ENCODE measurements around the gene NFATC2.
"Not testable (repeated sequence)": the region's sequence is repeated elsewhere in the genome, so short reads cannot be mapped to it uniquely, and the experiment has no call there.

The NFATC2 gene

DNA sequence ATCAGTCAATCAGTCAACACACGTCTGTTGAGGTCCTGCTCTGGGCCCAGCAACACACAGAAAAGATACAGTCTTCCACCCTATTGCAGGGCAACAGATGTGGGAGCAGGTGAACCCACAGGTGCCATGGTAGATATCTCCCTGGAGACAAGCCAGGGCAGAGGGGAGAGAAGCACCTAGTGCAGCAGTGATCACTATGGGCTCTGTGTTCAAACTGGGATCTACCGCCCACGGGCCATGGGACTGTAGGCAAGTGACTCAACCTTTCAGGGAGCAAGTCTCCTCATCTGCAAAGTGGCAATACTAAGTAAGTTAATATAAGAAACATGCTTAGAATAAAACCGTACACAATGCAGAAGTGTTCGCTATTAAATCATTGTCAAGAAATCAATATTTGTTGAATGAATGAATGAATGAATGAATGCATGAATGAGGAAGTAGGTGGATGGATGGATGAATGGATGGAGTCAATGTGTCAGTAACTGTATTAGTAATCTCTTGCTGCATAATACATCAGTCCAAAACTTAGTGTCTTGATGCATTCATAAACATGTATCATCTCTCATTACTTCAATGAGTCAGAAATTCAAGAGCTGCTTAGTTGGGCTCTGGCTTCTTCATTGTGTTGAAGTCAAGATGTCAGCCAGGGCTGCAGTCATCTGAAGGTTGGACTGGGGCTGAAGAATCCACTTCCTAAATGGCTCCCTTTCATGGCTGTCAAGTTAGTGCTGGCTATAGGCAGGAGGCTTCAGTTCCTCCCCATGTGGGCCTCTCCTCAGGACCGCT lies 31.9 kb upstream of the NFATC2 start:
- H3K36me3 ChIP-seq (ENCODE audit: insufficient read depth, low read length) = no peaks in the 10 kb centered on the region
- H3K9ac ChIP-seq (ENCODE audit: low read depth, low read length) = no peak overlapping the region
- no peaks in the 10 kb centered on the region for H3K4me1 ChIP-seq (ENCODE audit: insufficient read depth, low read length)
- H3K9me3 ChIP-seq (ENCODE audit: control insufficient read depth, insufficient read depth, low read length) = no peaks in the 10 kb centered on the region

DNA sequence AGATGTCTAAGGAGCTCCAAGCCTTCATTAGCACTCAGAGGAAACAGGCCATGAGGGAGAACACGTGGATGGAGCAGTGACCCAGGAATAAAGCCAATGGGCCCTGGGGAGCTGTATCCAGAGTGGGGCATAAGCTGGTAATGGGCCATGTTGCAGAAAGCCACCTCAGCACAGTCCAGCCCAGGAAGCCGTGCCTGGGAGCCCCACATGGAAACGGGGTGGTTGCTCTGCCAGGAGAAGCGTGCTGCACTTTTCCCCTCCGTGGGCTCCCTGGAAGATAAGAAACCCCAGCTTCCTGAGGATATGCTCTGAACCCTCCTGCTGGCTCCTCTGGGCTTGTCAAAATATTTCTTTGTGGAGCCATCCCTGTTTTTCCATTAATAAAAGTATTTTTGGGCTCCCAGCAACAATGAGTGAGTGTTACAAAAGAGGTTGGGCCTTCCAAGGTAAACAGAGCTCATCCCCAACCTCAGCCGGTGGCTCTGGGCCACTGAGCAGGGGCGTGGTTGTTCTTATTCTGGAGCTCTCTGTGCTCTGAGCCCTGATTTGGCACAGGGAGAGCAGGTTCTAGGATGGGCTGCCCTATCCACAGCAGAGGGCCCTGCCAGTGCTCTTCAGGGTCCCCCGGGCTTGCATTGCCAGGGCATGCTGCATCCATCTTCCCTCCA lies 31.2 kb upstream of the NFATC2 start:
- Histone ChIP-seq H3K36me3 (ENCODE audit: insufficient read depth, low read length) (no peaks in the 10 kb centered on the region), H3K9me3 (ENCODE audit: control insufficient read depth, insufficient read depth, low read length) (no peaks in the 10 kb centered on the region), H3K4me1 (ENCODE audit: insufficient read depth, low read length) (no peaks in the 10 kb centered on the region), H3K9ac (ENCODE audit: low read depth, low read length) (no peak overlapping the region)

DNA sequence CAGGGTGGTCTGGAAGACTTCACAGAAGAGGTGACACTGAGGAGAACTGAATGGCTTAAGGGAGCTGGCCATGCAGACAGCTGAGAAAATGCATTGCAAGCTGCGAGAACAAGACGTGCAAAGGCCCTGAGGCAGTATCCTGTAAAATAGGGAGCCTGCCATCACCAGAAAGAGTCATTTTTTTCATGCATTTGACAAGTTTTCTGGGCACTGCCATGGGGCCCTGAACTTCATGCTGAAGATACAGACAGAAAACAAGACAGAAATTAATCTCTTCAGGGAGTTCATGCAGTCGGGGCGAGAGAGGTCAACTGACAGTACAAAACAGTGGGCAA lies 28.9 kb upstream of the NFATC2 start:
- H3K9ac ChIP-seq (ENCODE audit: low read depth, low read length) = no peak overlapping the region
- no peaks in the 10 kb centered on the region for H3K9me3 ChIP-seq (ENCODE audit: control insufficient read depth, insufficient read depth, low read length)
- H3K4me1 ChIP-seq (ENCODE audit: insufficient read depth, low read length) = no peaks in the 10 kb centered on the region
- no peaks in the 10 kb centered on the region for H3K36me3 ChIP-seq (ENCODE audit: insufficient read depth, low read length)

DNA sequence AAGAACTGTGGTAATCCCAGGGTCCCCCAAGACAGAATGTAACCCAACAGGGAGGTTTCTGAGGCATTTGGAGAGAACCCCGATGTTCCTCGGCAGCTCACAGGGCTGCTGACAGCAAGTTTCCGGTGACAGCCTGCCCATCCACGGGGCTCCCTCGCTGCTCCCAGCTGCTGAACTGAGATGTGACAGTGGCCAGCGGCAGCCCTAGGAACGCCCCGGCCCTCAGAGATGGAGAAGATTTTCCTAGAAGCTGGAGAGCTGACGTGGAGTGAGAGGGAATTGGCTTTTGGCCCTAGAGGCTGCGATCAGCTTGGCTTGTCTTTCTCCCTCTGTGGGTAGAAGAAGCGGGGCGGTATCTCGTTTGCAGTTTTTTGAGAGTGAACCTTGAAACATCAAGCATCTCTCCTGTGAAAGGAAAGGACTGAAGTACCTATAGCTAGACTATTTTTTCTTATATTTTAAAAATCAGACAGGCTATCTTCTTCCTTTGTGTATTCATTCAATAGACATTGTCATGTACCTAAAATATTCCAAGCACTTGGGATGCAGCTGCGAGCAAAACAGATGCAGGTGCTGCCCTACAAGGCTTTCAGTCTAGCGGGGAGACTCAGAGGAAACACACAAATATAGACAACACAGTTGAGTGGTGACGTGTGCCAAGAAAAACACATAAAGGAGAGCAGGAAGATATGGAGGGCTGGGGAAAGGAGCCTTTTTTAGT lies 28.4 kb upstream of the NFATC2 start:
- H3K9me3 ChIP-seq (ENCODE audit: control insufficient read depth, insufficient read depth, low read length) = no peaks in the 10 kb centered on the region
- no peak overlapping the region for H3K9ac ChIP-seq (ENCODE audit: low read depth, low read length)
- no peaks in the 10 kb centered on the region for H3K4me1 ChIP-seq (ENCODE audit: insufficient read depth, low read length)
- H3K36me3 ChIP-seq (ENCODE audit: insufficient read depth, low read length) = no peaks in the 10 kb centered on the region

DNA sequence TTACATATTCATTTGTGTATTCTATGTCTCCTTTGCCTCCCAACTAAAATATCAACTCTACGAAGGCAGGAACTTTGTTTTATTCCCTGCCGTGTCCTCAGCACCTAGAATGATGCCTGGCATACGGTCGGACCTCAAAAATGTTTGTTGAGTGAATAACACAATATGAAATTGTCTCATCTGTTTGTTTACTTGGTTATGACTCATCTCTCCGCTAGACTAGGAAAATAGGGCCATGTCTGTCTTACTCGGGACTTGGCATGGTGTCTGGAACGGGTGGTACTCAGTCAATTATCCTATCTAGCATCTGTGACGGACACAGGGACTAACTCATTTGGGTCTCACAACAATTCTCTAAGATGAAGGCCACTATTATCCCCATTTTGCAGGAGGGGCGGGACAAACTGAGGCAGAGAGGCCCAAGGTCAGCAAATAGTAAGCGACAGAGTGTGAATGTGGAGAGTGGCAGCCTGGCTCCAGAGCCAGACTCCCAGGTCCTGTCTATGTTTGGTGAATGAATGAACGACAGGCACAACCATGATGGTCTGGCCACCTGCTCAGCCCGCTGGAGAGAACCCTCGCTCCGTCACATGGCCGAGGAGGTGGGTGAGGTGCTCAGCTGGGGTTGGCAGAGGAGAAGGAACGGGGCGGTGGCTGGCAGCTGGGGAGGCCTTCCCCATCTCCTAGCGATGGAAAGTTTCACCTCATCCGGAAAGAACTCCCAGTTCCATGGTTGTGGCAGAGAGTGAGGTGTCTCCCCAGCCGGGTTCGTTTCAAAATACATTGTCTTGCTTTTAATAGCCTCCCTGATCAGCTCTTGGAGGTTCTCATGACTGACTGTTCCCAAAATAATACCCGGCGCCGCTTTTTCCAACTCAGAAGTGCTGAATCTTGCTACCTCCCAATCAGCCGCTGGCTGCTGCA lies 27.6 kb upstream of the NFATC2 start:
- H3K9me3 ChIP-seq (ENCODE audit: control insufficient read depth, insufficient read depth, low read length) = no peaks in the 10 kb centered on the region
- H3K4me1 ChIP-seq (ENCODE audit: insufficient read depth, low read length) = no peaks in the 10 kb centered on the region
- no peak overlapping the region for H3K9ac ChIP-seq (ENCODE audit: low read depth, low read length)
- H3K36me3 ChIP-seq (ENCODE audit: insufficient read depth, low read length) = no peaks in the 10 kb centered on the region

DNA sequence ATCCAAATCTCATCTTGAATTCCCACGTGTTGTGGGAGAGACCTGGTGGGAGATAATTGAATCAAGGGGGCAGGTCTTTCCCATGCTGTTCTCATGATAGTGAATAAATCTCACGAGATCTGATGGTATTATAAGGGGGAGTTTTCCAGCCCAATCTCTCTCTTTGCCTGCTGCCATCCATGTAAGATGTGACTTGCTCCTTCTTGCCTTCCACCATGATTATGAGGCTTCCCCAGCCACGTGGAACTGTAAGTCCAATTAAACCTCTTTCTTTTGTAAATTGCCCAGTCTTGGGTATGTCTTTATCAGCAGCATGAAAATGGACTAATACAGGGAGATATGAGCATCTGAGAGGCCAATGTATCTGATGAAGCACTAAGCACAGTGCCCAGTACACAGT lies 26.0 kb upstream of the NFATC2 start:
- not testable (repeated sequence) for H3K36me3 ChIP-seq (ENCODE audit: insufficient read depth, low read length); H3K4me1 ChIP-seq (ENCODE audit: insufficient read depth, low read length); H3K9me3 ChIP-seq (ENCODE audit: control insufficient read depth, insufficient read depth, low read length); H3K9ac ChIP-seq (ENCODE audit: low read depth, low read length)

DNA sequence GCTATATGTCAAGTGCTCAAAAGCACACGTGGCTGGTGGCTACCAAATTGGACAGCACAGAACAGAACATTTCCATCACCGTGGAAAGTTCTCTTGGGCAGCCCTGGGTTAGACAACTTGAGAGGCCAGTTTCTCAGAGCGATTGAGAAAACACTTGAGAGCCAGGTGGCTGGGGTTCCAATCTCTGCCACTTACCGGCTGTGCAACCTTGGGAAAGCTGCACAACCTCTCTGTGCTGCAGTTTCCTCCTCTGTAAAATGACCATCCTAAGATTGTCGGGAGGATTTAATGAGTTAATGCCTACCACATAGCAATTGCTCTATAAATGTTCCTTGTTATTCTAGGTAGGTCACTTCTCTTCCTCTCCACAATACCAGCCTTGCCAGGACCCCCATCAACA lies 25.1 kb upstream of the NFATC2 start:
- Histone ChIP-seq H3K9ac (ENCODE audit: low read depth, low read length) (no peak overlapping the region), H3K36me3 (ENCODE audit: insufficient read depth, low read length) (no peaks in the 10 kb centered on the region), H3K4me1 (ENCODE audit: insufficient read depth, low read length) (peaks cover 6% of the 10 kb centered on the region; the same call in 1 of the 2 replicates), H3K9me3 (ENCODE audit: control insufficient read depth, insufficient read depth, low read length) (no peaks in the 10 kb centered on the region)

DNA sequence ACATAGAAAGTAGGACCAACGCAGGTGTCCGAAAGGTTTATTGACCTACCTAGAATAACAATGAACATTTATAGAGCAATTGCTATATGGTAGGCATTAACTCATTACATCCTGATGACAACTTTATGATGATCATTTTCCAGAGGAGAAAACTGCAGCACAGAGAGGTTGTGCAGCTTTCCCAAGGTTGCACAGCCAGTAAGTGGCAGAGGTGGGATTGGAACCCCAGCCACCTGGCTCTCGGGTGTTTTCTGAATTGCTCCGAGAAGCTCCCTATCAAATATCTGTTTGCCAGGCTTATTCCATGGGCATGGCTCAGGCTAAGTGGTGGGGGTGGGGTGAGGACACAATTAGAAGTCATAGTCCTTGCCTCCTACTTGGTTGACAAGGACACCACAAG lies 24.1 kb upstream of the NFATC2 start:
- Histone ChIP-seq H3K36me3 (ENCODE audit: insufficient read depth, low read length) (no peaks in the 10 kb centered on the region), H3K9ac (ENCODE audit: low read depth, low read length) (no peak overlapping the region), H3K9me3 (ENCODE audit: control insufficient read depth, insufficient read depth, low read length) (no peaks in the 10 kb centered on the region), H3K4me1 (ENCODE audit: insufficient read depth, low read length) (peaks cover 6% of the 10 kb centered on the region; the same call in 1 of the 2 replicates)

DNA sequence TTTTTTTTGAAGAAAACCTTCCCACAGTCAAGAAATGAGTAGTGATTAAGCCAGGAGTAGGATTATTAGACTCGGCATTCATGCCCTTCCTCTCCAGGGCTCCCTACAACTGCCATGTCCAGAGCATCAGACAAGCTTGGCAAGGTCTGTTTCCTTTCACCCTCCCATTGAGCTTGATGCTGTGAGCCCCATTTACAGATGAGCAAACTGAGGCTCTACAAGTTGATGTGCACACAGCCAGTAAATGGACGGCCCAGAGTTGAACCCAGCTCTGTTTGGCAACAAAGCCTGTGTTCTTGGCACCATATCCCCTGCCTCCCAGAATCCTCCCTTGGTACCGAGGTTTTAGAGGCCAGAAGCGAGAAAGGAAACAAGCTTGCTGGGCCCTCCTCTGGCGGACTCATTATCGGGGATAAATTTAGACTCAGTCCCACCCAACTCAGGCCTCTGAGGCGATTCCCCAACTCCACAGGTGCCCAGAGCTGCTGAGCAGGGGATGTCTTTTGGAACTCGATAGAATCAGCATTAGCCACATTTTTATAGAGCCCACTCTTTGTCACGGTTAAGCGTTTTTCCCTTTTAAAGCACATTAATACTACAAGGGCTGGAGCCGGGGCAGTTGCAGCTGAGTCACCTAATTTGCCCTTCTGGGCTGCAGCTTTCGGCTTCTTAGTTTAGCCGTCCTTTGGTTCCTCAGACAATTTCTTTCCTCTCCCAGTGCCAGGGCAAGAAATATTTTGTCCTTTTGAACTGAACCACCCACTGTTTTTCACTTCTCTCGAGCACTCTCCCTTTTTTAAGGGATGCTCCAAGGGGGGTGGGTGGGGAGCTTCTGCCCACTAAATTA lies 23.0 kb upstream of the NFATC2 start:
- Histone ChIP-seq H3K4me1 (ENCODE audit: insufficient read depth, low read length) (peaks cover 8% of the 10 kb centered on the region; the same call in 1 of the 2 replicates), H3K9me3 (ENCODE audit: control insufficient read depth, insufficient read depth, low read length) (no peaks in the 10 kb centered on the region)

DNA sequence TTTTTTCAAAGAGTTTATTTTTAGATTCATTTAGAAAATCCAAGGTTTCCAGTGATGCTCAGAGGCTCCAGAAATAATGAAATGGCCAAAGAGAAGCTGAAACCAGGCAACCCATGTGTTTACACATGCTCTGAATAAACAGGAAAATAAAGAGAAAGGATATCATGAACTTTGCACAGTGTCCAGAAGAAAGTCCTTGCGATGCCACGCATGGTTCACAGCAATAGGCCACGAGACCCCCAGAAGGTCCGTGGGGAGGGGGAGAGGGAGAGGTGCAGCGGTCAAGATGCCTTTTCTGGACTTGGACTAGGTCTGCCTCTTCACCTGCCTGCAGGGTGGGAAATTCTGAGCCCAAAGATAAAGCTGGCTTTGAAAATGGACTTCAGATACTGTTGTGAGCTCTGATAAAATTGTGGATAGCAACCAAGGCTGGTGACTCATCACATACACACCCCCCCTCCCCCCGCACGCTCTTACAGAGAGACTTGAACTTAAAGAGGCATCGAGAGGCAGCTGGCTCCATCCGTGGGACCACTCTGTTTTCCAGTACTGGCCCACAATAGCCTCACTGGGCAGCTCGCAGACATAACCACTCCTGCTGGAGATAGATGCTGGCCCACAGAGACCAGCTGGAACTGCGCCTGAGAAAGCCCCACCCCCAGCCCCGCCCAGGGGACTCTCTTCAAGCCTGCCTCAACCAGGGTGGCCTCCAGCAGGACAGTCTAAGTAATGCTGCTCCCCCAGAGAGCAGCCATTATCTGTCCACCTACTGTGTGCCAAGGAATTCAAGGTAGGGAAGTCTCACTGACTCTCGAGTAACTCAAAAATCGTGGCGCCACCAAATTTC lies 21.2 kb upstream of the NFATC2 start:
- no peak overlapping the region; the same call in 1 of the 2 replicates for H3K9ac ChIP-seq (ENCODE audit: low read depth, low read length)
- no peaks in the 10 kb centered on the region for H3K9me3 ChIP-seq (ENCODE audit: control insufficient read depth, insufficient read depth, low read length)
- H3K4me1 ChIP-seq (ENCODE audit: insufficient read depth, low read length) = peaks cover 9% of the 10 kb centered on the region; the same call in 1 of the 2 replicates
- H3K36me3 ChIP-seq (ENCODE audit: insufficient read depth, low read length) = no peaks in the 10 kb centered on the region

More for the DNA sequence above, 23.0 kb upstream of the NFATC2 start:
- Histone ChIP-seq H3K9ac (ENCODE audit: low read depth, low read length) (no peak overlapping the region), H3K36me3 (ENCODE audit: insufficient read depth, low read length) (no peaks in the 10 kb centered on the region)

DNA sequence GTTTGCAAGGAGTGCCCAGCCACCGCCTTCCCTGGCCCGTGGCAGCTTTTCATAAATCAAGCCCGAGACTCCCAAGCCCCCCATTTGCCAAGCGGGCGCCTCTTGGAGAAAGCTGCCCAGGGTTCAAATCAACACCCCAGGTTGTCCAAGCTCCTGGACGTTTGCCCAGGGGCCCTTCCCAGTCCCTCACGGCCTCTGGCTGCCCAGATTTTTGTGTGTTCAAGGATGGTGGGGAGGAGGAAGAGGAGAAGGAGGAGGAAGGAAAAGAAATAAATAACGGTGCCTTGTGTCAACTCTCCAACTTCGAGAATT lies 20.6 kb upstream of the NFATC2 start:
- Histone ChIP-seq H3K4me1 (ENCODE audit: insufficient read depth, low read length) (peaks cover 9% of the 10 kb centered on the region; the same call in 1 of the 2 replicates), H3K9ac (ENCODE audit: low read depth, low read length) (peak overlapping the region; percentile 55; the same call in 1 of the 2 replicates), H3K36me3 (ENCODE audit: insufficient read depth, low read length) (no peaks in the 10 kb centered on the region), H3K9me3 (ENCODE audit: control insufficient read depth, insufficient read depth, low read length) (no peaks in the 10 kb centered on the region)

DNA sequence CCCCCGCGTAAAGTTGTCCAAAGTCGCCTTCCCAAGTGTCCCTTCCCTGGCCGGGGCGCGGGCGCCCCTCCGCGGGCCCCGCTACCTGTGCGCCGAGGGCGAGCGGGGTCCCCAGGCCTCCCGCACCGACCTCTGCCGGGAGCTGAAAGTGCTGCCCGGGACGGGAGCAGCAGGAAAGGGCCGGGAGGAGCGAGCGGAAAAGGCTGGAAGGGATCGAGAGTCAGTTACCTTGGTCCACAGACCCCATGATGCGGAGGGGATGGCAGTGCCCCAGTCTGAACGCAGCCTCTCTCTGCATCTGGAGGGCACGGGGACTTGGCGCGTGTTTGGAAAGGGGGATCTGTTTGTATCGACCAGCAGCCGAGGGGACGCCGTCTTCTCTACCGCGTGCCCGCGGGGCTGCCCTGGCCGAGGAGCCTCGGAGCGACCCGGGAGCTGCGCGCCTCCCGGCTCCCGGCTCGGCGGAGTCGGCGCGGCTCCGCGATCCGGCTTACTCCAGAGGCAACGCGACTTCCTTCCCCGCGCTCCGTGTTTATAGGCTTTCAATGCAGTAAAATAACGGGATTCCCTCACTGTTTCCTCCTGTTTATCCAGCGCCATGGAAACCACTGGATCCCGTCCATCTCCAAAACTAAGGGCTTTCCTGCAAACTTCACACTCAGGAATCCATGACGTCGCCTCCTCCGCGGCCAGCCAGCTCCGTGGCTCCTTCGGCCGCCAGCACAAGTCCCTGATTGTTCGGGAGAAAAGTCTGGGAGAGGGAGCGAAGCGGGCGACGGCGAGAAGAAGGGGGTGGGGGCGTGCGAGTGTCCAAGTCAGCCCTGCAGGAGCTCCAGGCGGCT lies 20.0 kb upstream of the NFATC2 start:
- peak overlapping the region; percentile 55 for H3K9ac ChIP-seq (ENCODE audit: low read depth, low read length)
- peaks cover 9% of the 10 kb centered on the region; the same call in 1 of the 2 replicates for H3K4me1 ChIP-seq (ENCODE audit: insufficient read depth, low read length)
- H3K9me3 ChIP-seq (ENCODE audit: control insufficient read depth, insufficient read depth, low read length) = no peaks in the 10 kb centered on the region
- H3K36me3 ChIP-seq (ENCODE audit: insufficient read depth, low read length) = no peaks in the 10 kb centered on the region
